ENCODE results near the gene BCKDHB. TPM values are rescaled to one million over a fixed set of nuclear protein-coding genes. Genes with fewer than 3 reads are reported as not detected.

The BCKDHB gene
- total and polyA plus RNA-seq, 2 donors (not counting 3 experiments of a cell fraction or from before 2014, with no cell fraction given), result 5.6 to 12.2 TPM

DNA sequence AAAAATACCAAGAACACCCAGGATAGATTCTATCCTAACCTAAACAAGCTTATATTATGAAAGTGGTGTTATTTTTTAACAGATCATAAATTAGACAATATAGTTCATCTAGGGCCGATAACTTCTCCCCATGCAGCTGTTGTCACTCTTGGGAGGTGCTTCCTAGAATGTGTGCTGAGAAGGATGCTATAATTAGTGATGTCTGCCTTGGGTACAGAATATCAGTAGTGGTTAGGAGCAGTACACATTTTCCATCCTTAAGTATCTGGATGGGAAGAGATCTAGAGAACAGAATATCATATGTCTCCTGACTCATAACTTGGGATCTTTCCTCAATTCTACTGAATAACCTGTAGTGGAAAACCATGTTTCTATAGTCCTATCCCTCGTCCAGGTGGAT, 214.5 kb downstream of the BCKDHB start:
- Histone ChIP-seq H3K27ac (ENCODE audit: insufficient read depth, low read depth, low read length) (no peak overlapping the region), H3K9me3 (replicated peaks; ENCODE audit: control insufficient read depth, insufficient read depth, low read length) (no peaks in the 10 kb centered on the region), H2AFZ (ENCODE audit: low read depth, low read length) (no peak overlapping the region), H3K9me1 (replicated peaks; ENCODE audit: control insufficient read depth, extremely low read depth, insufficient read depth, low read length) (no peaks in the 10 kb centered on the region), H3K4me2 (ENCODE audit: insufficient read depth, low read length) (no peak overlapping the region), H4K20me1 (replicated peaks; ENCODE audit: control insufficient read depth, extremely low read depth, insufficient read depth, low read length) (no peaks in the 10 kb centered on the region), H3K27me3 (ENCODE audit: control insufficient read depth in 2 of 2, insufficient read depth in 2 of 2, low read length in 2 of 2) (no peaks in the 10 kb centered on the region), H3K4me1 (ENCODE audit: control insufficient read depth, extremely low read depth, insufficient read depth, low read length) (no peaks in the 10 kb centered on the region), H3K4me3 (replicated peaks in 1 of 3; ENCODE audit: insufficient read depth in 1 of 3, low read depth in 1 of 3, low read length in 3 of 3) (no peak overlapping the region), H3K79me2 (ENCODE audit: control insufficient read depth, insufficient read depth, low read length) (no peaks in the 10 kb centered on the region), H3K36me3 (ENCODE audit: control insufficient read depth in 2 of 2, extremely low read depth in 1 of 2, insufficient read depth in 2 of 2, low read length in 2 of 2) (no peaks in the 10 kb centered on the region), H3K9ac (replicated peaks; ENCODE audit: extremely low read depth, insufficient read depth, low read length) (no peak overlapping the region)
- BruUV-seq (replicated peaks), result no TSS peak
- FAIRE-seq (no peak), DNase-seq (ENCODE audit: low read depth, low spot score) (no peak)
- intact Hi-C loops (cut with micrococcal nuclease) (no loop called here), dilution Hi-C loops (cut with MboI; ENCODE audit: extremely low pct_ligation_motif_present, low sequenced_read_pairs) (no loop called here)
- TF ChIP-seq FOS (IDR thresholded peaks at IDR 0.05; ENCODE audit: borderline replicate concordance, insufficient read depth, low read length), result no peak
- TF ChIP-seq JUN (IDR thresholded peaks at IDR 0.05; ENCODE audit: borderline replicate concordance, insufficient read depth, insufficient read length, low read depth), result no peak
- TF ChIP-seq EZH2 (IDR thresholded peaks at IDR 0.05; ENCODE audit: borderline replicate concordance, low read depth, low read length, severe bottlenecking), result no peak
- TF ChIP-seq, protein P1, sequence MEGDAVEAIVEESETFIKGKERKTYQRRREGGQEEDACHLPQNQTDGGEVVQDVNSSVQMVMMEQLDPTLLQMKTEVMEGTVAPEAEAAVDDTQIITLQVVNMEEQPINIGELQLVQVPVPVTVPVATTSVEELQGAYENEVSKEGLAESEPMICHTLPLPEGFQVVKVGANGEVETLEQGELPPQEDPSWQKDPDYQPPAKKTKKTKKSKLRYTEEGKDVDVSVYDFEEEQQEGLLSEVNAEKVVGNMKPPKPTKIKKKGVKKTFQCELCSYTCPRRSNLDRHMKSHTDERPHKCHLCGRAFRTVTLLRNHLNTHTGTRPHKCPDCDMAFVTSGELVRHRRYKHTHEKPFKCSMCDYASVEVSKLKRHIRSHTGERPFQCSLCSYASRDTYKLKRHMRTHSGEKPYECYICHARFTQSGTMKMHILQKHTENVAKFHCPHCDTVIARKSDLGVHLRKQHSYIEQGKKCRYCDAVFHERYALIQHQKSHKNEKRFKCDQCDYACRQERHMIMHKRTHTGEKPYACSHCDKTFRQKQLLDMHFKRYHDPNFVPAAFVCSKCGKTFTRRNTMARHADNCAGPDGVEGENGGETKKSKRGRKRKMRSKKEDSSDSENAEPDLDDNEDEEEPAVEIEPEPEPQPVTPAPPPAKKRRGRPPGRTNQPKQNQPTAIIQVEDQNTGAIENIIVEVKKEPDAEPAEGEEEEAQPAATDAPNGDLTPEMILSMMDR (IDR thresholded peaks at IDR 0.05; ENCODE audit: extremely low read depth in 1 of 2, insufficient read depth in 1 of 2, low read depth in 1 of 2, low read length in 2 of 2), result no peak
- no peak for TF ChIP-seq GATA2 (IDR thresholded peaks at IDR 0.05; ENCODE audit: insufficient read depth, insufficient read length, low read depth, low read length)
- no peak for TF ChIP-seq MYC (IDR thresholded peaks at IDR 0.05; ENCODE audit: low read depth, low read length)
- TF ChIP-seq POLR2AphosphoS5 (IDR thresholded peaks at IDR 0.05; ENCODE audit: insufficient read depth, low read depth, low read length), result no peak
- no peak for TF ChIP-seq POLR2A (IDR thresholded peaks at IDR 0.05; ENCODE audit: low read depth, low read length)
- TF ChIP-seq, protein P2, sequence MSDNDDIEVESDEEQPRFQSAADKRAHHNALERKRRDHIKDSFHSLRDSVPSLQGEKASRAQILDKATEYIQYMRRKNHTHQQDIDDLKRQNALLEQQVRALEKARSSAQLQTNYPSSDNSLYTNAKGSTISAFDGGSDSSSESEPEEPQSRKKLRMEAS (IDR thresholded peaks at IDR 0.05; ENCODE audit: insufficient read depth, insufficient read length), result no peak
- POLR2A ChIA-PET, result no interaction called here
- CTCF ChIA-PET, result no interaction called here

Data from endothelial cell of umbilical vein (primary cell).